Measurements from ENCODE around the gene DBNDD1.

DNA sequence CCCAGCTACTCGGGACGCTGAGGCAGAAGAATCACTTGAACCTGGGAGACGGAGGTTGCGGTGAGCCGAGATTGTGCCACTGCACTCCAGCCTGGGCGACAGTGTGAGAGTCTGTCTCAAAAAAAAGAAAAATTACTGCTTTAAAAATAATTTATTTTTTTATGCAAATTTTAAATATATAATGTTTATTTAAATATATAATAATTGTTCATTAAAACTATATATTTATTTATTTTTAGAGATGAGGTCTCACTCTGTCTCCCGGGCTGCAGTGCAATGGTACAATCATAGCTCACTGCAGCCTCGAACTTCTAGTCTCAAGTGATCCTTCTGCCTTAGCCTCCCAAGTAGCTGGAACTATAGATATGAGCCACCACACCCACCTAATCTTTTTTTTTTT, 15.2 kb upstream of the DBNDD1 start:
- TF ChIP-seq CTCF (IDR thresholded peaks at IDR 0.05), result no peak
- no peak for TF ChIP-seq POLR2A (IDR thresholded peaks at IDR 0.05)
